HG02938 (cell line): Measurements from ENCODE around the gene SFMBT2.
A peak's percentile ranks its signal among the peaks of the same experiment; 100 is the strongest.

Experiments used
- ATAC-seq: cut with Tn5 transposase; IDR thresholded peaks from one replicate; pipeline ENCODE4 v1.9.1; 2021; ENCODE audit warnings: mild to moderate bottlenecking, moderate library complexity; ENCODE audit not compliant: unreplicated experiment

SFMBT2 gene

DNA sequence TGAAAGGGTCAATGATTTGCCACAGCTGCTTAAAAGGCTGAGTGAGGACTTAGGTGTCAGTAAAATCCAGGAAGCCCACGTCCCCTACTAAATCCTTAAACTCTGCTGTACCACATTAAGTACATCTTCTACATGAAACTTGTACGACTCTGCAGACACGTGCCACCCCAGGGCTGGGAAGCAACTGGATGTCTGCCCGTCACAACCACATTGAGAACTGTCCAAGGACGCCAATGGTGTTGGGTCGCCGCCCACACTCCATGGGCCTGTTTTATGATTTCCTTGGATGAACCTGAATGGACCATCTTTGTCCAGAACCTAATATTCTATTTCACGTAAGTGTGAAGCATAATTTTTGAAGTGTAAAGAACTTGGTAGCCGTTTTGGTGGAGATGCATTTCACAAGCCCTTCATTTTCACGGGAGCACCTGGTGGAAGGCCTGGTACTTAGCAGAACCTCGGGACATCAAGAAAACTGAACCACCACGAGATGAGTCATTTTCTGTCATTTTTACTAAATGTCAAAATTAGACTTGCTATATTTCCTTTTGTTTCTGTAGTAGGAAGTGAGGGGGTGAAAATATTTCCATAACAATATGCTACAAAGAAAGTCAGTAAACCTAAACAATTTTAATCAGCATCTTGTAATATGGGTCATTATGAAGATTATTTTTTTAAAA is 134.9 kb downstream of the SFMBT2 start:
- ATAC-seq: no peak

GRCh38 chr10:7274293-7274692 is 136.5 kb downstream of the SFMBT2 start:
- ATAC-seq: no peak

- no peak for ATAC-seq
Observed at GRCh38 chr10:7272008-7272407, 138.8 kb downstream of the SFMBT2 start.

GRCh38 chr10:7269988-7270387 is 140.8 kb downstream of the SFMBT2 start:
- no peak for ATAC-seq

GRCh38 chr10:7267142-7267541 is 143.7 kb downstream of the SFMBT2 start:
- ATAC-seq: no peak

DNA sequence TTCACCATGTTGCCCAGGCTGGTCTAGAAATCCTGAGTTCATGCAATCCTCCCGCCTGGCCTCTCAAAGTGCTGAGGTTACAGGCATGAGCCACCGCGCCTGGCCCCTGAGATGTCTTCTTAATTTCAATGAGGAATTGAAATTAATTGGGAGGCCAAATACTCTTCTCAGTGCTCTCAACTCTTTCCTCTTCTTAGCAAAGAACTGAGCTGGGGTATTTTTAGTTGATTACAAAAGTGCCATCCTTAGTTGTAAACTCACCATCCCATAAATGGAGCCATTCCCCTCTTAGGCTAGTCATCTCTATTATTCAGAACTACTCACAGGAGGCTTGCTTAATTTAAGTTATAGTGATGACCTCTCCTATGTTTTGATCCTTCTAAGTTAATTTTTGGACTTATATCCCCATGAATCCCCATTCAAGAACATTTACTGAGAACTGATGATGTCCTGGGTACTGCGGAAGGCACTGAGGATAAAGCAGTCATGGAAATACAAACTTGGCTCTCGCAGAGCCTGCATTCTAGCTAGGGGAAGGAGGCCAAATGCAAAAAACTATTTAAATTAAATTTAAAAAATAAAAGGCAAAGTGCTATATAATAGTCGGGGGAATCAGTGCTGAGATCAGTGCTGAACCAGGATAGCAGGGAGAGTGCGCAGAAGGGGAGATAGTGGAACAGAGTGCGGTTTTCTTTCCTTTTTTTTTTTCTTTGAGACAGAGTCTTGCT is 145.3 kb downstream of the SFMBT2 start:
- ATAC-seq: no peak

GRCh38 chr10:7264313-7264756 is 146.5 kb downstream of the SFMBT2 start:
- no peak for ATAC-seq

GRCh38 chr10:7263616-7264015 is 147.2 kb downstream of the SFMBT2 start:
- no peak for ATAC-seq

GRCh38 chr10:7261351-7261750 is 149.5 kb downstream of the SFMBT2 start:
- ATAC-seq: no peak

- ATAC-seq: no peak
Observed at GRCh38 chr10:7260912-7261311, 149.9 kb downstream of the SFMBT2 start.

GRCh38 chr10:7260412-7260900 is 150.4 kb downstream of the SFMBT2 start:
- peak; percentile 51 for ATAC-seq

DNA sequence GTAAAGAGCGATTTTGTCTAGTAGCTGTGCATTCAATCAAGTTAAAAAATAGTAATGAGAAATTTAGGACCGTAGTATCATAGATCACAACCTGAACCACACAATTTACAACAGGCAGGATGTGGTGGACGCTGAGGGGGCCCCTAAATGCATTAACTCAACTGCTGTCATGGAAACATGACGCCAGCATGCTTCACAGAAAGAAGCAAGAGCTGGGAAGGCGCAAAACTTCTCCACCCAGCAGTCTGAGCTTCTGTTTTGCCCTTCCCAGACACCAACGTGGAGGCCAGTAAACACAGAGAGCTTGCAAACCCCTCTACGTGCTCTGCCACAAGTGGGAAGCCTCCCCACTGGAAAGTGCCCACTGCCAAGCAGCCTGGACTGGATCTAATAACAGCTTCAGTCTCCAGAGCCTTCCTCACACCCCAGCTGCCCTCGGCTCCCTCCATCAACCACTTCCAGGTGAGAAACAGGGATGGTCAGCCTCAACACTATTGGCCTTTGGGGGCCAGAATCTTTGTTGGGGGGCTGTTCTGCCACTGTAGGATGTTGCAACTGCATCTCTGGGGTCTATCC is 151.8 kb downstream of the SFMBT2 start:
- ATAC-seq: peak; percentile 91

DNA sequence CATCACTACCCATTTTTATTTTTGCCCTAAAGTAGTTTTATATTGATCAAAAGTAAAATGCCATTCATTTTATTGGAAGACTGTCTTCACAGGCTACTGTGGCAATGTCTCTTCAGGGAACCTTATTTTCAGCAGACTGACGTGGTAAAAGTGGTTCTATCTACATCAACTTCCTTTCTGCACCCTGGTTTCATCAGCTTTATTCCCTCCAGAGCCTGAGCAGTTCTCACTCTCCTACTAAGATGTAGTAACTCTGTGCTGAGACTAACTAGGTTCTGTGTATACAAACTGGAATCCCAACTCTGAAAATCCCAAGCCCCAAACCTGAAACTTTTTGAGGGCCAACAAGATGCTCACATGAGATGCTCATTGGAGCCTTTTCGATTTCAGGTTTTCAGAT is 155.3 kb downstream of the SFMBT2 start:
- no peak for ATAC-seq

DNA sequence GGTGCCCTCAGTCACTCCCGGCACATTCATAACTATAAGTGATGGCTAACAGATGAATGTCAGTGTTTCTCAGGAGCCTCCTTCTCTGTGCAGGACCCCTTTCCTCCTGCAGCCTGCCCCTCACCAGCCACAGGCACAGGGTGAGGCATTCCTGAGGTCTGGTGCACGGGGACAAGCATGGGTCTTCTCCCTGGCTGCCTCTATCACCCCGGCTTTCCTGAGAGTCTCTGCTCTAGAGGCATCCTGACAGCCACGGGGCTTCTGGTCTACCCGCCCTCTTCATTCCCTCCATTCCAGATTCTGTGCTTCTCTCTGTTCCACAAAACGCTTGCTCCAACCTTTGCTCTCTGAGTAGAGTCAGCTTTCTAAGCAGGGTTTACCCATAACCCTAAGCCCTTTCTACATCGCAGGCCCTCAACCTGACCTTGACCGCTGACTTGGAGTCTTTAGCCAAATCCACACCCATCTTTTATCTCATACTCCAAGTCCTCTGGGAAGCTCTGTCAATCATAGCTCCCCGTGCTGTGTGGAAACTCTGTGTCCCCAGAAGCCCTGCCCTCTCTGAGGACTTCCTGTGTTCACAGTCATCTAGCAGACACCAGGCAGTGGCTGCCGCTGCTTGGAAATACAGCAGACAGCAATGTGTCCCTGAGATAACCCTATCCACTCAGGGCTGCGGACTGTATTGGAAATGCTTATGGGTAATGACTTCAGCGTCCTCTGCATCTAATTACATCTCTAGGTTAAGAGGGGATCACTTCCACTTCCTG is 159.0 kb downstream of the SFMBT2 start:
- ATAC-seq: no peak

DNA sequence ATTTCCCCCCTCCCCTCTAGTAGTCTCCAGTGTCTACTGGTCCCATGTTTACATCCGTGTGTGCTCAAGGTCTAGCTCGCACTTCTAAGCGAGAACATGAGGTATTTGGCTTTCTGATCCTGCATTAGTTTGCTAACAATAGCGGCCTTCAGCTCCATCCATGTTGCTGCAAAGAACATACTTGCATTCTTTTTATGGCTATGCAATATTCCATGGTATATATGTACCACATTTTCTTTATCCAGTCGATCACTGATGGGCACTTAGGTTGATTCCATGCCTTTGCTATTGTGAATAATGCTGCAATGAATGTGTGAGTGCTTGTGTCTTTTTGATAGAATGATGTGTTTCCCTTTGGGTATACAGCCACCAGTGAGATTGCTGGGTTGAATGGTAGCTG is 160.6 kb downstream of the SFMBT2 start:
- ATAC-seq: no peak

DNA sequence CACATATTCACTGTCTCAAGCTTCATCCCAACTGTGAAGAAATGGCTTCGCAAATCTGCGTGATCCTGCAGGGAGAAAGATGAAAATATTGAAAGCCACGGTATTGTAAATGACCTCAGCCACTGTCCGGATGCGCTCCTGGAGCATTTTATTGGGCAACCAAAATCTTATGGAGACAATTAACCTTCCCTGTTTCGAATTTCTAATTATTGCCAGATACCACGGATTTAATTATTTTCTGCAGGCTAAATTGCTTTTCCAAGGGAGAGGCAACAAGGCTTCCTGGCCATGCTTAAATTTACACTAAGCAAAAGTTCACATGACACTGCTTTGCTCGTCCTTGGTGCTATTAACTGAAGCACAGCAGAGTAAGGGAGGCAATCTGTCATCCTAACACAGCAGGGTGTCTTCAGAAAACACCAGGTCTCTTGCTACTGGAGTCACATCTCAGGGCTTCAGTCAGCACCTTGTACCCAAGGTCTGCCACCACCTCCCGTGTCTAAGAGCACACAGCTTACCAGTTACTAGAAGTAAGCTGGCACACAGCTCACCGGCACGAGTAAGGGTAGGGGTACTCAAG is 162.2 kb downstream of the SFMBT2 start:
- no peak for ATAC-seq

DNA sequence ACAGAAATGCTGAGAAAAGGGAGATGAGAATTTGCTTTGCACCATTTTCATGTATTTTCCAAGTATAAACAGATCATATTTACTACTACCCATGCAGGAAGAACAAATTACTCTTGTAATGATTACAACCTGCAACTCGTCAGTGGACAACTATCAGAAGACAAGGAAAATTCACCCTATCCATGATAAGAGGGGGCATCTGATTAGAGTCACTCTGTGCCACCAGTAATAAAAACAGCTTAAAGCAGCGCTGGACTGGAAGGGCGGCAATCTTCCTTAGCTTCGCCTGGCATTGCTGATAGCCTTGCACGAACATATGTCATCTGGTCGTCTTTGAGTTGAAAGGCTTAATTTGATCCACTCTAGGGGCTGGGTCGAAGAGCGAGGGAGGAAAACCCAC is 162.7 kb downstream of the SFMBT2 start:
- no peak for ATAC-seq

- no peak for ATAC-seq
Observed at GRCh38 chr10:7245505-7245904, 165.3 kb downstream of the SFMBT2 start.

GRCh38 chr10:7243873-7244272 is 167.0 kb downstream of the SFMBT2 start:
- ATAC-seq: peak; percentile 82

DNA sequence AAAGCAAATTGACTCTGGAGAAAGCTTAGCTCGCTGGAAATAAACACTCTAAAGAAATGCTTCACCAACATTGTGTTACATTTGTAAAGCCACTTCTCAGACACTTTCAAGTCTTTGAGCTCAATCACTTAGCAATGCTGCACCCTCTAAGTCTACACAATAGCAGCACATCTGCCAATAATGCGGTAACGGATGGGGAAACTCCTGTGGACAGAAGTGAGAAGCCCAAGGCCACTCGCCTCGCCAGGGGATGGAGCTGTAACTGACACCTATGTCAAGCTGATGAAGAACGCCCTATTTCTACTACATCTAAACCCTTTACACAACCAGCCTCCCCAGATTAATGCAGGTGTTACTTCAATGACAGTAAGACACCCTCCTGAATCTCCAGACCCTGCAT is 167.7 kb downstream of the SFMBT2 start:
- ATAC-seq: no peak
